ENCODE data around the gene C4orf50.

C4orf50 gene

DNA sequence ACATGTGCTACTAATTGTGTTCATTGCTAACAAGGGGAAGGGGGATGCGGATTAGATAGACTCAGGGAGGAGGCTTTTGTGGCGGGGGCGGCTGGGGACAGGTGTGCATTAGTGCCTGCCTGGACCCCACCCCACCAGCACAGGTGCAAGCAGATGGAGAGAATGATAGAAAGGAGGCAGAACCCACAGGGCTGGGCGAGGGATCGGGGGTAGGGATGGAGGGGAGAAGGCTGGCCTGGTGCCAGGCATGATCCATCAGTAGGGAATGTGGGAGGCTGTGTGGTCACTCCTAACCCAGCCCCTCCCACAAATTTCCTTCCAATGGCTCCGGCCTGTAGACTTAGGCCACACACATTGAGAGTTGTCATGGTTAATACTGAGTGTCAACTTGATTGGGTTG lies 94.9 kb downstream of the C4orf50 start:
- H4K20me1 ChIP-seq (ENCODE audit: insufficient read depth, low read length, poor library complexity, severe bottlenecking) = no peaks in the 10 kb centered on the region
- no peaks in the 10 kb centered on the region; the same call in 1 of the 2 replicates for H3K9me3 ChIP-seq (ENCODE audit: insufficient read depth, low read depth, low read length)

DNA sequence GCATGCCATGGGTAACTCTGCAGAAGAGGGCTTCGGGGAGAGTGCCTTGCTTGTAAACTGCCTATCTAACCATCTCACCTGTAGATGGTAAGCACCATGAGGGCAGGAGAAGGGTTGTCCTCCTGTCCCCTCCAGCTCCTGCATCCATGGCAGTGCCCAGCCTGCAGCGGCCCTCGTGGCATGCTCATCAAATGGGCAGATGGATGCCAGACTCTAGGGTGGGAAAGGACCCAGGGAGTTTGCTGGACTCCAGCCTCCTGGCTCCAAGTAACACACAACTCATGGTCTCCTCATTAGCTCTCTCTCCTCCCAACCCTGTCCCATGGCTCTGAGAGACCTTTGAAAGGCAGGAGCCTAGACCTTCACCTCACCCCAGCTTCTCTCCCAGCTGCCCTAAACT lies 95.7 kb downstream of the C4orf50 start:
- H3K9me2 ChIP-seq (replicated peaks; ENCODE audit: low read depth, low read length) = no peaks in the 10 kb centered on the region
- TF ChIP-seq EZH2phosphoT487 (IDR thresholded peaks at IDR 0.05; ENCODE audit: borderline replicate concordance) = no peak
- TF ChIP-seq, protein P1, sequence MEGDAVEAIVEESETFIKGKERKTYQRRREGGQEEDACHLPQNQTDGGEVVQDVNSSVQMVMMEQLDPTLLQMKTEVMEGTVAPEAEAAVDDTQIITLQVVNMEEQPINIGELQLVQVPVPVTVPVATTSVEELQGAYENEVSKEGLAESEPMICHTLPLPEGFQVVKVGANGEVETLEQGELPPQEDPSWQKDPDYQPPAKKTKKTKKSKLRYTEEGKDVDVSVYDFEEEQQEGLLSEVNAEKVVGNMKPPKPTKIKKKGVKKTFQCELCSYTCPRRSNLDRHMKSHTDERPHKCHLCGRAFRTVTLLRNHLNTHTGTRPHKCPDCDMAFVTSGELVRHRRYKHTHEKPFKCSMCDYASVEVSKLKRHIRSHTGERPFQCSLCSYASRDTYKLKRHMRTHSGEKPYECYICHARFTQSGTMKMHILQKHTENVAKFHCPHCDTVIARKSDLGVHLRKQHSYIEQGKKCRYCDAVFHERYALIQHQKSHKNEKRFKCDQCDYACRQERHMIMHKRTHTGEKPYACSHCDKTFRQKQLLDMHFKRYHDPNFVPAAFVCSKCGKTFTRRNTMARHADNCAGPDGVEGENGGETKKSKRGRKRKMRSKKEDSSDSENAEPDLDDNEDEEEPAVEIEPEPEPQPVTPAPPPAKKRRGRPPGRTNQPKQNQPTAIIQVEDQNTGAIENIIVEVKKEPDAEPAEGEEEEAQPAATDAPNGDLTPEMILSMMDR (conservative IDR thresholded peaks at IDR 0.05; ENCODE audit: low read length) = no peak
- no peak overlapping the region for H3K4me3 ChIP-seq (ENCODE audit: low read length, poor library complexity, severe bottlenecking)
- no peak overlapping the region for H3K4me2 ChIP-seq (ENCODE audit: low read depth, low read length, poor library complexity, severe bottlenecking)
- no peaks in the 10 kb centered on the region for H3F3A ChIP-seq (ENCODE audit: low read depth)
- no peaks in the 10 kb centered on the region for H4K20me1 ChIP-seq (ENCODE audit: insufficient read depth, low read length, poor library complexity, severe bottlenecking)
- H3K79me2 ChIP-seq (ENCODE audit: insufficient read depth, low read length) = no peaks in the 10 kb centered on the region
- no peaks in the 10 kb centered on the region; the same call in 1 of the 2 replicates for H3K9me3 ChIP-seq (ENCODE audit: insufficient read depth, low read depth, low read length)
- H2AFZ ChIP-seq (ENCODE audit: low read length) = no peak overlapping the region
- no peaks in the 10 kb centered on the region for H3K36me3 ChIP-seq (ENCODE audit: insufficient read depth, low read length)
- H3K27me3 ChIP-seq (ENCODE audit: insufficient read depth, low read length, poor library complexity, severe bottlenecking) = no peaks in the 10 kb centered on the region
- H3K4me1 ChIP-seq (ENCODE audit: insufficient read depth, low read length, poor library complexity, severe bottlenecking) = no peaks in the 10 kb centered on the region
- H3K9ac ChIP-seq (ENCODE audit: low read depth, low read length, poor library complexity, severe bottlenecking) = no peak overlapping the region

More for the DNA sequence above, 94.9 kb downstream of the C4orf50 start:
- no peak overlapping the region for H3K4me2 ChIP-seq (ENCODE audit: low read depth, low read length, poor library complexity, severe bottlenecking)
- H3K36me3 ChIP-seq (ENCODE audit: insufficient read depth, low read length) = no peaks in the 10 kb centered on the region
- H3K9me2 ChIP-seq (replicated peaks; ENCODE audit: low read depth, low read length) = no peaks in the 10 kb centered on the region
- H3K9ac ChIP-seq (ENCODE audit: low read depth, low read length, poor library complexity, severe bottlenecking) = no peak overlapping the region
- no peaks in the 10 kb centered on the region for H3K79me2 ChIP-seq (ENCODE audit: insufficient read depth, low read length)
- H3F3A ChIP-seq (ENCODE audit: low read depth) = no peaks in the 10 kb centered on the region
- TF ChIP-seq, protein P1 (conservative IDR thresholded peaks at IDR 0.05; ENCODE audit: low read length) = no peak
- TF ChIP-seq EZH2phosphoT487 (IDR thresholded peaks at IDR 0.05; ENCODE audit: borderline replicate concordance) = no peak
- H3K4me1 ChIP-seq (ENCODE audit: insufficient read depth, low read length, poor library complexity, severe bottlenecking) = no peaks in the 10 kb centered on the region
- no peak overlapping the region for H3K4me3 ChIP-seq (ENCODE audit: low read length, poor library complexity, severe bottlenecking)
- no peak overlapping the region for H2AFZ ChIP-seq (ENCODE audit: low read length)
- no peaks in the 10 kb centered on the region for H3K27me3 ChIP-seq (ENCODE audit: insufficient read depth, low read length, poor library complexity, severe bottlenecking)

DNA sequence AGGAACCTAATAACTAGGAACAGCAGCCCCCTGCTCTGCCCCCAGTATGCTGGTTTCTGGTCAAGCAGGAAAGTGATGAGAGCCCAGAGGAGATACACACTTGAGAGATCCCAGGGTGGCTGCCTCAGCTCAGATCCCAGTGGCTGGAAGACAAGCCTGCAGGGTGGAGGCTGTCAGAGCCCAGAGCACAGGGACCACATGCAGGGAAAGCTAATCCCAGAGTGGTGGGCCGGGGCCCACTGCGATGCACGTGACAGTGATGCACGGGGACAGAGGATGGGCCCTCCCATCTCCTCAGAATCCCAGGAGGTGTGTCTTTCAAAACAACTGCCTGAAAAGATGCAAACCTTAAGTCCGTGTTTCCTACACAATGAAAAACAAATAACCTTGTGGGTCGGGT lies 96.2 kb downstream of the C4orf50 start:
- Histone ChIP-seq H3K4me3 (ENCODE audit: low read length, poor library complexity, severe bottlenecking) (no peak overlapping the region), H3K9me2 (replicated peaks; ENCODE audit: low read depth, low read length) (no peaks in the 10 kb centered on the region), H3K79me2 (ENCODE audit: insufficient read depth, low read length) (no peaks in the 10 kb centered on the region), H3K9ac (ENCODE audit: low read depth, low read length, poor library complexity, severe bottlenecking) (no peak overlapping the region), H3K27me3 (ENCODE audit: insufficient read depth, low read length, poor library complexity, severe bottlenecking) (no peaks in the 10 kb centered on the region), H3K36me3 (ENCODE audit: insufficient read depth, low read length) (no peaks in the 10 kb centered on the region), H3K4me2 (ENCODE audit: low read depth, low read length, poor library complexity, severe bottlenecking) (no peak overlapping the region), H3K9me3 (ENCODE audit: insufficient read depth, low read depth, low read length) (no peaks in the 10 kb centered on the region; the same call in 1 of the 2 replicates), H4K20me1 (ENCODE audit: insufficient read depth, low read length, poor library complexity, severe bottlenecking) (no peaks in the 10 kb centered on the region), H3K4me1 (ENCODE audit: insufficient read depth, low read length, poor library complexity, severe bottlenecking) (no peaks in the 10 kb centered on the region), H2AFZ (ENCODE audit: low read length) (no peak overlapping the region), H3F3A (ENCODE audit: low read depth) (no peaks in the 10 kb centered on the region)
- TF ChIP-seq, protein P1 (conservative IDR thresholded peaks at IDR 0.05; ENCODE audit: low read length) = no peak
- TF ChIP-seq EZH2phosphoT487 (IDR thresholded peaks at IDR 0.05; ENCODE audit: borderline replicate concordance) = no peak

Measured in Loucy (cell line).